ENCODE data around the gene IL17B.

IL17B gene

DNA sequence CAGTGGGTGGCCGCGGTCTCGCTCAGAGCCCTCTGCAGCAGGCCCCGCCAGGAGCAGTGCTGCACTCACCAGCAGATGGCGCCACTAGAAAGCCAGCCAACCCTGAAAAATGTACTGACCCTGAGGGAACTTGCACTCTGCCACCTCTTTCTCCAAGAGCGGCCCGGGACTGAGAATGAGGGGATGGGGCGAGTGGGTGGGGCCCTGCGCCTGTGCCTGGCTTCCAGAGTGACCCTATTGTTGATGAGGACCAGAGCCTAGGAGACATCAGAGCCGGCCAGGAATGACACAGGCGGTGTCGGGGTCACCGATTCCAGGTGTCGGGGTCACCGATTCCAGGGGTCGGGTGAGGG lies 2.9 kb upstream of the IL17B start:
- Mint-ChIP-seq H3K9me3 (no peaks in the 10 kb centered on the region), H3K36me3 (ENCODE audit: low read depth) (no peaks in the 10 kb centered on the region), H3K4me3 (no peak overlapping the region), H3K4me1 (ENCODE audit: low read depth) (no peaks in the 10 kb centered on the region), H3K27ac (no peak overlapping the region), H3K27me3 (no peaks in the 10 kb centered on the region)
- intact Hi-C loops (cut with micrococcal nuclease) = loop anchor here (1.0 to 5.0 kb wide), 2 partner anchors 50 to 182 kb away; no protein-coding TSS in a partner anchor

DNA sequence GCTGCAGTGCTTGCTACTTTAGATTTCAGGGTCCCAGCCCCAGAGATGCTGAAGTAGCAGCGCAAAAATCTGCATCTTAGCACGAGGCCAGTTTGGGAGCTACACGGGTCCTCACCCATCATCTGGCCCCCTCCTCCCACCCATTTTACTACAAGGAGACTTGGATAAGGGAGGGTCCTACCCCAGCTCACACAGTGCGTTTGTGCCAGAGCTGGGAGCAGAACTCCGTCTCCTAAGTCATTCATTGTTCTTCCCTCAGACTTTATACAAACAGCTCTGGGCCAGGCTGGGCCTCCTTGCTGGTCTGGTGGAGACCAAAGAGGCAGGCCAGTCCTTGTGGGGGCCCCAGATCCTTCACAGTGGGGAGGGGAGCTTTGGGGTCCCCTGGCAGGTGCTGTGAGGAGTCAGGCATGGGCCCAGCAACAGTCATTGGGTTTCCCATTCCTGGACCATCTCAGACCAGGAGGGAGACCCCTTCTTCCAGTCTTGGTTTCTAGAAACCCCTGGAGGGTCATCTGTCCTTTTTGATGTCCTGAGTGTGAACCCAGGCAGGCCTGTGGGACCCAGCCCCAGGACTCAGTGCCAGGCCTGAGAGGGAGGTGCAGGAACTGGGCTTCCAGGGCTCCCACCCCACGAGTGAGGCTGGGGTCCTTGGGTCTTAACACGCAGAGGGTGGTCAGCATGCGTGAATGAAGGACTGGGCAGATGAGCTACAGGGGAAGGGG lies 2.3 kb upstream of the IL17B start:
- Mint-ChIP-seq H3K4me1 (ENCODE audit: low read depth) (no peaks in the 10 kb centered on the region), H3K36me3 (ENCODE audit: low read depth) (no peaks in the 10 kb centered on the region), H3K27ac (no peak overlapping the region), H3K4me3 (no peak overlapping the region), H3K27me3 (no peaks in the 10 kb centered on the region), H3K9me3 (no peaks in the 10 kb centered on the region)
- intact Hi-C loops (cut with micrococcal nuclease) = loop anchor here (5.0 kb wide), 1 partner anchor 51 kb away; no protein-coding TSS in a partner anchor

DNA sequence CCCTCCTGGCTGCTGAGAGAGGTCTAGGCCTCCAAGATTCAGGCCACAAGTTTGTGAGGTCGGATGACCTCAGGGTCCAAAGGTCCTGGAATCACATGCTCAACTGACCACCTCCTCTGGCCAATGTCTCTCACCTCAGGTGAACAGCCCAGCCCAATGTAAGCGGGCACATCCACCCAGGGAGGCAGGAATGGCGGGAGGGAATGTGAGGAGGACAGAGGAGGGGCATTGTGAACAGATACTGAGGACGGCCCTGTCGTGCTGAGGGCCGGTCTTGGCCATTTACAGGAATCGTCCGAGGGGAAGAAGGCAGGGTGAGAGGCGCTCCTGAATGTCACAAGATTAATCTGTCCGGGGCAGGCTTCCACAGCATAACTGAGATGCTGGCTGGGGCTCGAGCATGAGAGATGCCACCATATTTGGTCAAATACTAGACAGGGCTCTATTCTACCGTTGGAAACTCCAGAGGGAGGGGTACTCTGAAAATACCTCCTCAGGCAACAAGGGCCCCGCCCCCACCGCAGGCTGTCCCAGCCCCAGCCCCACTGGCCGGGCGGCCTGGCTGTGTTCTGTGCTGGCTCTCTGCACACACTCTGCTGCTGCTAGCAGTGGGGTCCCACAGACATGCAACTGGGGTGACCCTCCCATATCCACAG lies 1.5 kb upstream of the IL17B start:
- Mint-ChIP-seq H3K4me3 (no peak overlapping the region), H3K4me1 (ENCODE audit: low read depth) (no peaks in the 10 kb centered on the region), H3K27me3 (no peaks in the 10 kb centered on the region), H3K36me3 (ENCODE audit: low read depth) (no peaks in the 10 kb centered on the region), H3K9me3 (no peaks in the 10 kb centered on the region), H3K27ac (no peak overlapping the region)
- intact Hi-C loops (cut with micrococcal nuclease) = loop anchor here (5.0 kb wide), 1 partner anchor 52 kb away; no protein-coding TSS in a partner anchor

DNA sequence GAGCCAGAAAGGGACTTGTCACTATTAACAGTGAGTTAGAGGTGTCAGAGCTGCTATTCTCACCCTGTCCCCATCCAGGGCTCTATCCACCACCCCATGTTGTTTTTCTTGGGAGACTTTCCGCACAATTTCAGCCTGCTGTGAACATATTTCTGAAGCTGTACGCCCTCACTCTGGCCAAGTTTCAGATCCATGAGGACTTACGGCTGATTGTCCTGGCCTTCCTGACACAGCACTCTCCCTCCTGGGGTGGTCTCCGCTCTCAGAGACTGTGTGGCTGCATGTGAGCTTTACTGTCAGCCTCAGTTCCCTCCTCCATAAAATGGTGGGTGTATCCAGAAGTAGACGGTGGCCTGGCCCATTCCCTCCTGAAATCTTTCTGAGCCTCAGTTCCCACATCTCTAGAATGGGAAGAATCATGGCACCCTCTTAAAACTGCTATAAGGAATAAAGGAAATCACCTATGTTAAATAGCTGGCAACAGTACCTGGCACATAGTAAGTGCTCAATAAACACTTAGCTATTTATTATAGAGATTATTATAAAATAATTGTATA lies 804 bp upstream of the IL17B start:
- Mint-ChIP-seq H3K27me3 (no peaks in the 10 kb centered on the region), H3K27ac (no peak overlapping the region), H3K36me3 (ENCODE audit: low read depth) (no peaks in the 10 kb centered on the region), H3K9me3 (no peaks in the 10 kb centered on the region), H3K4me1 (ENCODE audit: low read depth) (no peaks in the 10 kb centered on the region), H3K4me3 (no peak overlapping the region)
- intact Hi-C loops (cut with micrococcal nuclease) = loop anchor here (5.0 kb wide), 1 partner anchor 52 kb away; no protein-coding TSS in a partner anchor

DNA sequence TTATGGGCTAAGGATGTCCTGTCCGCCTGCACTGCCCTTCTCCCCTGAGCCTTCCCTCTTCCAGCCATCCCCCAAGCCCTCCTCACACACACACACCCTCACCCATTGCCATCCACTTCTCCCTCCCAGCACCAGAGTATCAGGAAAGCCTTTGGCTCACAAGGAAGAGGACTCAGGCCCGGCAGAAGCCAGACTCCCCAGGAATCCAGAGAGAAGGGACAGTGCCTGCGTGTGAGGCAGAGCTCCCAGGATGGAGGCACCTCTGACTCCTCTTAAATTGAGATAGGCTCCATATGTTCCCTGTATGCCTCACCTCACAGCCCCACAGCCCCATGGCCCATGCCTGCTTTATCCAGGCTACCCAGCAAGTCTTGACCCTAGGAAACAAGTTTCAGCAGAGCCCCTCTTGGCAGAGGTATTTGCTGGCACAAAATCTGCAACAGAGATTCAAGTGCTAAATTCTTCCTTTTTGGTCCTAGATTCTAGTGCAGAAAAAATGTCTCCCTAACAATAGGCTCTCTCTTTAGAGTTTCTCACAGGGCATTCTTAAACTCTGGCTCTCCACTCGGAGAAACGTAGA lies 761 bp downstream of the IL17B start:
- H3K36me3 Mint-ChIP-seq (ENCODE audit: low read depth) = no peaks in the 10 kb centered on the region
- intact Hi-C loops (cut with micrococcal nuclease) = no loop called here
- no peak overlapping the region for H3K4me3 Mint-ChIP-seq
- H3K27me3 Mint-ChIP-seq = no peaks in the 10 kb centered on the region
- no peak overlapping the region for H3K27ac Mint-ChIP-seq
- no peaks in the 10 kb centered on the region for H3K4me1 Mint-ChIP-seq (ENCODE audit: low read depth)
- no peaks in the 10 kb centered on the region for H3K9me3 Mint-ChIP-seq

DNA sequence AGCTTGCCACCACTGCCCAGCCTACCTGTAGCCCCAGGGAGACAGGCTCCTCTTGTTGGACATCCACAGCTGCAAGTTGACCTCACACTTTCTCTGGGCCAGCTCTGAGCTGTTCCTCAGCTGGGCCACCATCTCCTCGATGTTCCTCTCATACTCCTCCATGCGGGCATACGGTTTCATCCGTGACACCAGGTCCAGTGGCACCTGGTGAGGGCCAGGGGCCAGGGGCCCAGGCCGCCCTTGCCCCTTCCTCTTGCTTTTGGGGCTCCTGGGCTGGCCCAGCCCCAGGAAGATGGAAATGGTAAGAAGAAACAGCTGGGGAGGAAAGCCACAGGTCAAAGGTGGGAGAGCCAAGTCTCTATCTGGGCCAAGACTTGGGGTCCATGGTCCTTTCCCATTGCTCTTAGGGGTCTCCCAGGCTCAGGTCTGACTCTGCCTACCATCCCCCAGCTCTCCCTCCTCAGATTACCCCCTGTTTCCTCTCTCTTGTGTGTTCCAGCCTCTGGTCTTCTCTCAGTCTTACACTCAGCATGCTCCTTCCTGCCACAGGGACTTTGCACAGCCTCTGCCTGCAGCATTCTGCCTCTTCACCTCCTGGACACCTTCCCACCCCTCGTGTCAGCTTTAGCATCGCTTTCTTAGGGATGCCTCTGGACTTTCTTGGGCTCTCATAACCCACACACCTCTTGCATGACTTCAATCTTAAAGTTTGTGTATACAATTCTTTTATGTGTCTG lies 2.2 kb downstream of the IL17B start:
- Mint-ChIP-seq H3K4me1 (ENCODE audit: low read depth) (no peaks in the 10 kb centered on the region), H3K4me3 (no peak overlapping the region), H3K27me3 (no peaks in the 10 kb centered on the region), H3K9me3 (no peaks in the 10 kb centered on the region), H3K36me3 (ENCODE audit: low read depth) (no peaks in the 10 kb centered on the region), H3K27ac (no peak overlapping the region)
- intact Hi-C loops (cut with micrococcal nuclease) = no loop called here

DNA sequence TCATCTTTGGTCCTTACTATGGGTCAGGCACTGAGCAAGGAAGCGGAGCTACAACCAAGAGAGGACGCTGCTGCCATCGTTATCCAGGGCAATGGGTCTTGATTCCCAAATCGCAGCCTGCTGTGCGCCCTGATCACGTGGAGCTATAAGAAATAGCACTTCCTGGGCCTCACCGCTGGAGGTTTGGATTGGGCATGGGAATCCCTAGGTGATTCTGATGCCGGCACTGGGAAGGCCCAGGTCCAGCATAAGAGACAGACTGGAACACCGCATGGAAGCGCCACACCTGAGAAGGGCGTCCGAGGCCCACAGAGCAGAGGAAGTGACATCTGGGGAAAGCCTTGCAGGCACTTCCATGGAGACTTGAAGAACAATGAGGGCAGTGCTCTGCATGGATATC lies 3.0 kb downstream of the IL17B start:
- H3K9me3 Mint-ChIP-seq = no peaks in the 10 kb centered on the region
- H3K4me3 Mint-ChIP-seq = no peak overlapping the region
- intact Hi-C loops (cut with micrococcal nuclease) = no loop called here
- H3K4me1 Mint-ChIP-seq (ENCODE audit: low read depth) = no peaks in the 10 kb centered on the region
- H3K36me3 Mint-ChIP-seq (ENCODE audit: low read depth) = no peaks in the 10 kb centered on the region
- no peak overlapping the region for H3K27ac Mint-ChIP-seq
- no peaks in the 10 kb centered on the region for H3K27me3 Mint-ChIP-seq

DNA sequence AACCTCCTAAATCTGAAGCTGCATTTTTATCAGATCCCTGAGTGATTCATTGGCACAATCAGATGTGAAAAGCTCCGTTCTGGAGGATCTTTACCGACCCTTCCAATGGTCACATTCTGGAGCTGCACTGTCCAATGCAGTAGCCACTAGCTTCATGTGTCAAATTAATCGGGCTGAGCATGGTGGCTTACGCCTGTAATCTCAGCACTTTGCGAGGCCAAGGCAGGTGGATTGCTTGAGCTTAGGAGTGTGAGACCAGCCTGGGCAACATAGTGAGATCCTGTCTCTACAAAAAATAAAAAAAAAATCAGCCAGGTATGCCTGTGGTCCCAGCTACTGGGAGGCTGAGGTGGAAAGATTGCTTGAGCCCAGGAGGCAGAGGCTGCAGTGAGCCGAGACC lies 3.7 kb downstream of the IL17B start:
- H3K27ac Mint-ChIP-seq = no peak overlapping the region
- intact Hi-C loops (cut with micrococcal nuclease) = no loop called here
- no peaks in the 10 kb centered on the region for H3K36me3 Mint-ChIP-seq (ENCODE audit: low read depth)
- H3K4me1 Mint-ChIP-seq (ENCODE audit: low read depth) = no peaks in the 10 kb centered on the region
- no peak overlapping the region for H3K4me3 Mint-ChIP-seq
- no peaks in the 10 kb centered on the region for H3K27me3 Mint-ChIP-seq
- no peaks in the 10 kb centered on the region for H3K9me3 Mint-ChIP-seq

DNA sequence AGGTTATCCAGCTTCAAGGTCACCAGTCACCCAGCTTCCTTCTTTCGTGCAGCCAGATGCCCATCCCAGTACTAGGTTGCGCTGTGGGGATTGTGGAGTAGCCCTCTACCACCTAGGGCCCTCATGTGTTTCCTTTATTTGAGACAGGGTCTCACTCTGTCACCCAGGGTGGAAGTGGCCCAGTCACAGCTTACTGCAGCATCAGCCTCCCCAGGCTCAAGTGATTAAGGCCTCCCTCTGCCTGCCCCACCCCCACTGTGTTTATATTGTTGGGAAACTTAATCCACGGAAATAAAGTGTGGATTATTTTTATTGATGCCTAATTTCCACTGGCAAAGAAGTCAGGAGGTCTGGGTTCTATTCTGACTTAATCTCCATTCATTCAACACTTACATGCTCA lies 4.3 kb downstream of the IL17B start:
- H3K4me1 Mint-ChIP-seq (ENCODE audit: low read depth) = no peaks in the 10 kb centered on the region
- no peak overlapping the region for H3K4me3 Mint-ChIP-seq
- no peak overlapping the region for H3K27ac Mint-ChIP-seq
- intact Hi-C loops (cut with micrococcal nuclease) = no loop called here
- H3K9me3 Mint-ChIP-seq = no peaks in the 10 kb centered on the region
- H3K36me3 Mint-ChIP-seq (ENCODE audit: low read depth) = no peaks in the 10 kb centered on the region
- no peaks in the 10 kb centered on the region for H3K27me3 Mint-ChIP-seq

DNA sequence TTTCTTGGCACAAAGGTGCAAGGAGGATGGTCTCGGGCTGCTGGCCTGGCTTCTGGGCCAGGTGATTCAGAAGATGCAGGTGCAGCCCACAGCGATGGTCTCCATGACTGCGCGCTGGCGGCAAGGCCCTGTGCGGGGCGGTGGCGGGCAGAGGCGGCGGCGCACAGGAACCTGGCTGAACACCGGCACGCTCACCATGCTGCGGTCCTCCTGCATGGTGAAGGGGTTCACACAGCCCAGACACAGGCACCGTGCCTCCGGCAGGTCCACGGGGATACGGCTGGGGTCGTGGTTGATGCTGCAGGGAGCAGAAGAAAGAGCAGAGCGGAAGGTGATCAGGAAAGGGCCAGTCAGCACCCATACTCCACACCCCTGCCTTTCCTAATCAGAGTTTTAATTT lies 4.8 kb downstream of the IL17B start:
- no peaks in the 10 kb centered on the region for H3K9me3 Mint-ChIP-seq
- H3K4me1 Mint-ChIP-seq (ENCODE audit: low read depth) = no peaks in the 10 kb centered on the region
- H3K36me3 Mint-ChIP-seq (ENCODE audit: low read depth) = no peaks in the 10 kb centered on the region
- no peaks in the 10 kb centered on the region for H3K27me3 Mint-ChIP-seq
- no peak overlapping the region for H3K4me3 Mint-ChIP-seq
- intact Hi-C loops (cut with micrococcal nuclease) = no loop called here
- no peak overlapping the region for H3K27ac Mint-ChIP-seq

DNA sequence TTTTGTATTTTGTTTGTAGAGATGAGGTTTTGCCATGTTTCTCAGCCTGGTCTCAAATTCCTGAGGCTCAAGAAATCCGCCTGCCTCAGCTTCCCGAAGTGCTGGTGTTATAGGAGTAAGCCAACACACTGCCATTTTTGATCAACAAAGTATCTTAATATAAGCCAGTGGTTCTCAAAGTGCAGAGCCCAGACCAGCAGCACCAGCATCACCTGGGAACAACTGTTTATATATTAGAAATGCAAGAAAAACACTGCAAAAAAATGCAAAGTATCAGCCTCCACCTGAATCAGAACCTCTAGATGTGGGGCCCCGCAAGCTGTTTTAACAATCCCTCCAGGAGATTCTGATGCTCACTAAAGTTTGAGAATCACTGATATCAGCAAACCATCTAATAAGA lies 6.2 kb downstream of the IL17B start:
- Mint-ChIP-seq H3K27me3 (no peaks in the 10 kb centered on the region), H3K9me3 (no peaks in the 10 kb centered on the region), H3K4me3 (no peak overlapping the region), H3K36me3 (ENCODE audit: low read depth) (peaks cover 7% of the 10 kb centered on the region), H3K27ac (no peak overlapping the region), H3K4me1 (ENCODE audit: low read depth) (no peaks in the 10 kb centered on the region)
- intact Hi-C loops (cut with micrococcal nuclease) = no loop called here

DNA sequence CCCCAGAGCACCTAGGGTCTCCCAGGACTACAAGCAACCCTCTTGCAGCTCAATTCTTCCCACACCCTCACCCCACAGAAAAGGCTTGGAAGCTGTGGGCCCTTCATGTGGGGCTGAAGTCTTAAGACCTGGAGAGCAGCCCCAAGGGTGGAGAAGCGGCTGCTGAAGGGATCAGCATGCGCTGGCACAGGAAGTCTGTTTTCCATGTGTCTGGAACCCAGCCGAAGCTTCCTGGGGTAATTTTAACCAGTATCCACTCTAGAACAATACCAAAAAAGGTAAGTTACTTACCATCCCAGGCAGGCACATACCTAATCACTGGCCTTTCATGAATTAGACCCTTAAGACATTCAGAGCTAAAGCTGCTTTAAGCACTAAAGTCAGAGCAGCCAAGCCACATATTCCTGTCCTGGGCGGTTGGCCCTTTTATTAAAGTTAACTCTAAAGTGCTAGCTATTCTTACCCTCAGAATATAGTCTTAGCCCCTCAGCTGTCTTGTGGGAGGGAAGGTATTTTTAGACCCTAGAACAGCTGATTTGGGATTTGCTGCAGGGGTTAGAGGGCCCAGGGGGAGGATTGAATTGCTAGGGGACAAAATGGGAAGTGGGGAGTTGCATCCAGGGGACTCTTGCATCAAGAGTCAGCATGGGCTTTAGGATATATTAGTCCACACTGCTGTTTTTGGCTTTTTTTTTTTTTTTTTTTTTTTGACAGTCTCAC lies 6.9 kb downstream of the IL17B start:
- H3K4me3 Mint-ChIP-seq = no peak overlapping the region
- peaks cover 2% of the 10 kb centered on the region for H3K4me1 Mint-ChIP-seq (ENCODE audit: low read depth)
- H3K9me3 Mint-ChIP-seq = no peaks in the 10 kb centered on the region
- no peaks in the 10 kb centered on the region for H3K27me3 Mint-ChIP-seq
- H3K27ac Mint-ChIP-seq = no peak overlapping the region
- H3K36me3 Mint-ChIP-seq (ENCODE audit: low read depth) = peaks cover 10% of the 10 kb centered on the region
- intact Hi-C loops (cut with micrococcal nuclease) = no loop called here

DNA sequence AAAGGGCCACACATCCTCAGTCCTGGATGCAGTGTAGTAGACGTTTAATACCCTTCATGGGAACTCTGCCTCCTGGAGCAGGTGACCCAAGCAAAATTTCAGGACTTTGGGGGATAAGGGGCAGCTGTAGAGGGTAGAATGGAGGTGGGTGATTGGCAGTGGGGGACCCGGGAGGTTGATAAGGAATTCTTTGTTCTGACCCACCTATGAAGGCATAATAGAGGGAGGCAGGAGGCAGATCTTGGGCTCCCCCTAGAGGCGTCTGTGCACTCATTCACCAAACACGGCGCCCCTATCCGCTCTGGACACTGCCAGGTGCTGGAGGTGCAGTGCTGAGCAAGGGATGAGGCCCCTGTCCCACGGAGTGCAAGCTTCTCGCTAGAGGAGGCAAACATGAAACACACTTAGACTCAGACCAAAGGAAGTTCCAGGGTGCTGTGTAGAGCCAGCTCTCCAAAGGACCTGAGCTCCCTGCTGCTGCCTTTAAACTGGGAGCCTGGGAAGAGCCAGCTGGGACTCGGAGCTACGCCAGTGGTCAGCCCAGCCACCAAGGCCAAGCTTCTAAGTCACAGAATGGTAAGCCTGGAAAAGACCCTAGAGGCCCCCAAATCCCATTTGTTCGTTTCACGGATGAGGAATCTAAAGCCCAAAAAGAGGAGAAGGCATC lies 7.7 kb downstream of the IL17B start:
- H3K27ac Mint-ChIP-seq = no peak overlapping the region
- intact Hi-C loops (cut with micrococcal nuclease) = loop anchor here (1.0 kb wide), 1 partner anchor 54 kb away; no protein-coding TSS in a partner anchor
- H3K9me3 Mint-ChIP-seq = no peaks in the 10 kb centered on the region
- H3K36me3 Mint-ChIP-seq (ENCODE audit: low read depth) = peaks cover 10% of the 10 kb centered on the region
- H3K4me3 Mint-ChIP-seq = no peak overlapping the region
- peaks cover 6% of the 10 kb centered on the region for H3K4me1 Mint-ChIP-seq (ENCODE audit: low read depth)
- no peaks in the 10 kb centered on the region for H3K27me3 Mint-ChIP-seq
